ENCODE measurements around the gene PPP1R8. TPM values are rescaled to one million over a fixed set of nuclear protein-coding genes. Genes with fewer than 3 reads are reported as not detected.

The PPP1R8 gene
- total RNA-seq (10 to 100 TPM; 31.1 to 34.4 TPM), polyA plus RNA-seq (ENCODE audit: insufficient read length in 6 of 6) (10 to 100 TPM; 47.0 to 56.3 (median 49.5) TPM)
- long read RNA-seq, donor 1, transcript PPP1R8-202 (7 exons, 2,344 nt) = major isoform, 14 of 15 reads
- long read RNA-seq, donor 1, partial matches to known transcripts = 0 of 15 reads
- long read RNA-seq, donor 1, other reads (novel, unspliced or antisense) = 0 of 15 reads
- long read RNA-seq, donor 2, transcript PPP1R8-202 (7 exons, 2,344 nt) = major isoform, 8 of 22 reads
- long read RNA-seq, donor 2, partial matches to known transcripts = 14 of 22 reads
- long read RNA-seq, donor 2, other reads (novel, unspliced or antisense) = 0 of 22 reads
- long read RNA-seq, donor 3, transcript PPP1R8-202 (7 exons, 2,344 nt) = major isoform, 11 of 11 reads
- long read RNA-seq, donor 3, partial matches to known transcripts = 0 of 11 reads
- long read RNA-seq, donor 3, other reads (novel, unspliced or antisense) = 0 of 11 reads
- long read RNA-seq, donor 4, partial matches to known transcripts = 0 of 1 reads
- long read RNA-seq, donor 4, other reads (novel, unspliced or antisense) = 1 of 1 reads
- long read RNA-seq, donor 5, transcript PPP1R8-202 (7 exons, 2,344 nt) = major isoform, 7 of 69 reads
- long read RNA-seq, donor 5, partial matches to known transcripts = 29 of 69 reads
- long read RNA-seq, donor 5, other reads (novel, unspliced or antisense) = 33 of 69 reads
- long read RNA-seq, donor 6, transcript PPP1R8-202 (7 exons, 2,344 nt) = major isoform, 13 of 15 reads
- long read RNA-seq, donor 6, partial matches to known transcripts = 0 of 15 reads
- long read RNA-seq, donor 6, other reads (novel, unspliced or antisense) = 0 of 15 reads
- long read RNA-seq, donor 7, transcript PPP1R8-202 (7 exons, 2,344 nt) = major isoform, 8 of 8 reads
- long read RNA-seq, donor 7, partial matches to known transcripts = 0 of 8 reads
- long read RNA-seq, donor 7, other reads (novel, unspliced or antisense) = 0 of 8 reads
- long read RNA-seq, donor 8, transcript PPP1R8-202 (7 exons, 2,344 nt) = major isoform, 9 of 15 reads
- long read RNA-seq, donor 8, partial matches to known transcripts = 6 of 15 reads
- long read RNA-seq, donor 8, other reads (novel, unspliced or antisense) = 0 of 15 reads
- long read RNA-seq, donor 9 = 0 reads
- long read RNA-seq, donor 10, partial matches to known transcripts = 0 of 1 reads
- long read RNA-seq, donor 10, other reads (novel, unspliced or antisense) = 0 of 1 reads
- long read RNA-seq, donor 11, transcript PPP1R8-202 (7 exons, 2,344 nt) = major isoform, 14 of 28 reads
- long read RNA-seq, donor 11, partial matches to known transcripts = 14 of 28 reads
- long read RNA-seq, donor 11, other reads (novel, unspliced or antisense) = 0 of 28 reads
- long read RNA-seq, donor 12, transcript PPP1R8-202 (7 exons, 2,344 nt) = major isoform, 9 of 19 reads
- long read RNA-seq, donor 12, partial matches to known transcripts = 10 of 19 reads
- long read RNA-seq, donor 12, other reads (novel, unspliced or antisense) = 0 of 19 reads

DNA sequence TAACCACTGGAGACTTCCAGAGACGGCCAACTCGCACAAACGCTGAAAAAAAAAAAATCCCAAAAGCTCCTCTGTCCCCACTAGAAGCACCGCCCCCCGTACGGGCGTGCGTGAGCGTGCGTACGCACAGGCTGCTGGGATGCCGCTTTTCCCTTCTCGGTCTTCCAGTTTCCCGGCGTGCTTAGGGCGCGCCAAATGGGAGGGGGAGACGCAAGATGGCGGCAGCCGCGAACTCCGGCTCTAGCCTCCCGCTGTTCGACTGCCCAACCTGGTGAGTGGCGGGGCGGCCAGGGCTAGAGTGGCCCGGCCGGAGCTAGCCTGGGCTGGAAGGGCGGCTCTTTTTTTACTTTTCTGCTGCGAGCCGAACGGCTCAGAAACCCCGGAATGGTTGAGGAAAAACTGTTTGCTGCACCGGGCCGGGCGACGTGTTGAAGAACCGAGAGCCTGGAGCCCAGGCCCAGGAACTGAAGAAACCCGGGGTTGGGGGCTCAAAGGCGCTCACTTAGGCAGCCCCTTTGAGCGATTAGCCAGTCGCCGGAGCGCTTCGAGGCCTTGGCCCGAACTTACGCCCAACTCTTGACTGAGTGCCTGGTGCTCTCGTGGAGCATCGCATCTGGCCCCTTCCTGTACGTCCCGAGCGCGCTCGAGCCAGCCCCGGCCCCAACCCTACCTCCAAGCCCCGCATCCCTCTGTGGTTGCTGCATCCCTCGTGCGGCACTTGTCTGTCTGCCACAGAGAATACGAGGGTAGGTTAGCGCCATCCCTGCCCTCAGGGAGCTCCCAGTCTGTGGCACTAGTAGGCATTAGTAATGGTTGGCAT, at the start of gene PPP1R8:
TSS of gene PPP1R8 (plus strand) at position 162 of the 820 bp plus-strand sequence. CDS start at position 216, 54 bp downstream.
- TF ChIP-seq, protein P1, sequence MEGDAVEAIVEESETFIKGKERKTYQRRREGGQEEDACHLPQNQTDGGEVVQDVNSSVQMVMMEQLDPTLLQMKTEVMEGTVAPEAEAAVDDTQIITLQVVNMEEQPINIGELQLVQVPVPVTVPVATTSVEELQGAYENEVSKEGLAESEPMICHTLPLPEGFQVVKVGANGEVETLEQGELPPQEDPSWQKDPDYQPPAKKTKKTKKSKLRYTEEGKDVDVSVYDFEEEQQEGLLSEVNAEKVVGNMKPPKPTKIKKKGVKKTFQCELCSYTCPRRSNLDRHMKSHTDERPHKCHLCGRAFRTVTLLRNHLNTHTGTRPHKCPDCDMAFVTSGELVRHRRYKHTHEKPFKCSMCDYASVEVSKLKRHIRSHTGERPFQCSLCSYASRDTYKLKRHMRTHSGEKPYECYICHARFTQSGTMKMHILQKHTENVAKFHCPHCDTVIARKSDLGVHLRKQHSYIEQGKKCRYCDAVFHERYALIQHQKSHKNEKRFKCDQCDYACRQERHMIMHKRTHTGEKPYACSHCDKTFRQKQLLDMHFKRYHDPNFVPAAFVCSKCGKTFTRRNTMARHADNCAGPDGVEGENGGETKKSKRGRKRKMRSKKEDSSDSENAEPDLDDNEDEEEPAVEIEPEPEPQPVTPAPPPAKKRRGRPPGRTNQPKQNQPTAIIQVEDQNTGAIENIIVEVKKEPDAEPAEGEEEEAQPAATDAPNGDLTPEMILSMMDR (IDR thresholded peaks at IDR 0.05) = no peak
- DNase-seq (peak; percentile 94 to 98 (median 96)), ATAC-seq (peak; percentile 100)
- Histone ChIP-seq H3K27ac (peak within 1 kb of the TSS; percentile 84 to 93), H3K27me3 (no peaks in the 10 kb centered on the region), H3K4me3 (peak within 1 kb of the TSS; percentile 75 to 89), H3K36me3 (peaks cover 0 to 37% of the 10 kb centered on the region in 2 donors), H3K9me3 (no peaks in the 10 kb centered on the region), H3K4me1 (peaks cover 14 to 33% of the 10 kb centered on the region in 2 donors)
- intact Hi-C loops (cut with DNase I) = no loop called here

DNA sequence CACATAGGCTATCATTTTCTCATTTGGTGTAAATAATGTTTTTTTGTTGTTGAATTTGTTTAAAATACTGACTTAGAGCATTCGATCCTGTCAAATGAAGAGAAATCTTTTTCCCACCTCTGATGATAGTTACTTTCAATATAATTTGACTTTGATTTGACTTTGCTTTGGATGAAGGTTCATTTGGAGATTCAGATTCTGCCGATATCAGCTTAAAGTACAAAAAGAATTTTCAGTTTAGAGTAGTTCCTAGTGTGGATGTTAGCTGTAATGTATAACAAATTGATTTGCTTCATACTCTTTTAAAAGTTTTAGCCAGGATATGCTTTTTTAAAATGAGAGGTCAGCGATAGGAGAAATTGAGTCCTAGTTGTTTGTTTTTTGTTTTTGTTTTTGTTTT, 47.6 kb upstream of the PPP1R8 start:
- ATAC-seq (no peak), DNase-seq (no peak)
- intact Hi-C loops (cut with DNase I) = no loop called here
- TF ChIP-seq, protein P1 (IDR thresholded peaks at IDR 0.05) = no peak
- H3K36me3 ChIP-seq = peaks cover 0 to 17% of the 10 kb centered on the region in 2 donors
- H3K27me3 ChIP-seq = no peaks in the 10 kb centered on the region
- no peaks in the 10 kb centered on the region for H3K9me3 ChIP-seq
- peaks cover 15 to 100% of the 10 kb centered on the region in 2 donors for H3K4me1 ChIP-seq
- no peak overlapping the region for H3K4me3 ChIP-seq
- no peak overlapping the region for H3K27ac ChIP-seq

DNA sequence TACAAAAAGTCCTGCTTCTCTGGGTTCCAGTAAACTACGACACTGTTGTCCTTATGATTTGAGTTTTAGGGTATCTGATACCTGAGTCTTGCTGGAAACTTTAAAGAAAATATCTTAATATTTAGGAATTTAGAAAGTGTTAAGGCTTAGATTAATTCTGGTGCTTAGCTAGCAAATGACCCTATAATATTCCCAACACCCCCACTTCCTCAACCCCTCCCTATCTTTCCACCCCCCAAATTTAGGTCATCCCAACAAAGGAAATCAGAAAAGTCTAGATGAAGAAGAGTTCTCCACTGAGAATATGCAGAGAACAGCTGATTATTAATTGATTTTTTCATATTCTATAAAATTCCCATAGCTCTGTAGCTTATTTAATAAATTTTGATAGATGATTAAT, 45.9 kb upstream of the PPP1R8 start:
- intact Hi-C loops (cut with DNase I) = no loop called here
- H3K27ac ChIP-seq = peak overlapping the region; percentile 65 to 72
- ATAC-seq = no peak
- TF ChIP-seq, protein P1 (IDR thresholded peaks at IDR 0.05) = no peak
- no peaks in the 10 kb centered on the region for H3K9me3 ChIP-seq
- DNase-seq = no peak
- H3K4me3 ChIP-seq = no peak overlapping the region
- H3K36me3 ChIP-seq = peaks cover 0 to 11% of the 10 kb centered on the region in 2 donors
- H3K4me1 ChIP-seq = peaks cover 26 to 100% of the 10 kb centered on the region in 2 donors
- no peaks in the 10 kb centered on the region for H3K27me3 ChIP-seq

DNA sequence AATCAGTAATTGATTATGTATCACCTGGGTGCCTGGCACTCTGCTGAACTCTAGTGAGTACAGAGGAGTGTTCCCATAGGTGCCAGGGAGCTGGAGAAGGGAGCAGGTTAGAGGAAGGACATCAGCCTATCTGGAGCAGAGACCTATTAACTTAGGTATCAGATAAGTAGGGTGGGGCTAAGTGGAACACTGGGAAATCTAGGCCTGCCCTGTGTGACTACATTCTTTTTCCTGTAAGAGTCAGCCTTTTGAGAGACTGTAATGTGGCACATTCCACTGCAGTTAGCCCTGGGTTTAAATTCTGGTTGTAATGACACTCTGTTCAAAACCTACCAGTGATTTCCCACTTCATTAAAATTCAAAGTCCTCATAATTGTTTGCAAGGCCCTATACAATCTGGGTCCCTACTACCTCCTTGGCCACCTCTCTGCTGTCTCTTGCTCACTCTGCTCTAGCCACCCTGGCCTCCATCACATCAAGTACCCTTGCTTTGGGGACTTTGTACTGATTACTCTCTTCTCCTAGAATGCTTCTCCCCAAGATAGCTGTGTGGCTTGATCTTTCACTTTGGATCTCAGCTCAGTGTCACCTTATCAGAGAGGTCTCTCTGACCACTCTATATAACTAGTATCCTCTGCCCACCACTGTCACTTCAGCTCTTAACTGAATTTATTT, 44.7 kb upstream of the PPP1R8 start:
- peaks cover 26 to 100% of the 10 kb centered on the region in 2 donors for H3K4me1 ChIP-seq

More for the DNA sequence above, 44.7 kb upstream of the PPP1R8 start:
- H3K27ac ChIP-seq = peak overlapping the region; percentile 65 to 72
- H3K4me3 ChIP-seq = no peak overlapping the region
- H3K9me3 ChIP-seq = no peaks in the 10 kb centered on the region
- intact Hi-C loops (cut with DNase I) = no loop called here
- peak in 1 of 4 donors; percentile 44 for DNase-seq
- TF ChIP-seq, protein P1 (IDR thresholded peaks at IDR 0.05) = no peak
- ATAC-seq = peak; percentile 91
- peaks cover 2 to 15% of the 10 kb centered on the region in 2 donors for H3K36me3 ChIP-seq
- H3K27me3 ChIP-seq = no peaks in the 10 kb centered on the region
